ENCODE measurements around the gene GMCL1.

- no peak for TF ChIP-seq CTCF (conservative IDR thresholded peaks at IDR 0.05; ENCODE audit: low read depth in 2 of 2)
- no peak for TF ChIP-seq POLR2AphosphoS5 (IDR thresholded peaks at IDR 0.05; ENCODE audit: low read depth)
- TF ChIP-seq EZH2phosphoT487 (IDR thresholded peaks at IDR 0.05; ENCODE audit: unreplicated experiment): no peak
- no peak for TF ChIP-seq EZH2 (IDR thresholded peaks at IDR 0.05; ENCODE audit: low read depth, unreplicated experiment)
- TF ChIP-seq STAT1 (IDR thresholded peaks at IDR 0.05; ENCODE audit: unreplicated experiment): no peak
- no peak for TF ChIP-seq CREB1 (CRISPR knock-in tag; IDR thresholded peaks at IDR 0.05; ENCODE audit: low read depth)
- no peak for TF ChIP-seq REST (IDR thresholded peaks at IDR 0.05; ENCODE audit: unreplicated experiment)
- TF ChIP-seq JUNB (IDR thresholded peaks at IDR 0.05; ENCODE audit: unreplicated experiment): no peak
- no peak for TF ChIP-seq ZNF114 (CRISPR knock-in tag; IDR thresholded peaks at IDR 0.05)
- TF ChIP-seq, protein P1, sequence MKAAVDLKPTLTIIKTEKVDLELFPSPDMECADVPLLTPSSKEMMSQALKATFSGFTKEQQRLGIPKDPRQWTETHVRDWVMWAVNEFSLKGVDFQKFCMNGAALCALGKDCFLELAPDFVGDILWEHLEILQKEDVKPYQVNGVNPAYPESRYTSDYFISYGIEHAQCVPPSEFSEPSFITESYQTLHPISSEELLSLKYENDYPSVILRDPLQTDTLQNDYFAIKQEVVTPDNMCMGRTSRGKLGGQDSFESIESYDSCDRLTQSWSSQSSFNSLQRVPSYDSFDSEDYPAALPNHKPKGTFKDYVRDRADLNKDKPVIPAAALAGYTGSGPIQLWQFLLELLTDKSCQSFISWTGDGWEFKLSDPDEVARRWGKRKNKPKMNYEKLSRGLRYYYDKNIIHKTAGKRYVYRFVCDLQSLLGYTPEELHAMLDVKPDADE (IDR thresholded peaks at IDR 0.05): no peak
- TF ChIP-seq ZNF331 (CRISPR knock-in tag; IDR thresholded peaks at IDR 0.05; ENCODE audit: low read depth): no peak
Measured at GRCh38 chr2:69923116-69923515, 93.7 kb downstream of the GMCL1 start.

Measured in GM23338 (cell line).